Transverse colon (tissue), 4 donors: ENCODE data around the gene AIRE. TPM values are rescaled to one million over a fixed set of nuclear protein-coding genes. Genes with fewer than 3 reads are reported as not detected.
A peak's percentile ranks its signal among the peaks of the same experiment; 100 is the strongest.

Experiments used
- DNase-seq: peaks from one replicate; pipeline ENCODE4 v3.0.0-alpha.2; 2019
- H3K27ac ChIP-seq, 4 donors: fragments of 200-600 bp; sonication (generic); 2 replicates each; pipeline ENCODE4 v1.5.1; 2016 to 2018; ENCODE audit warnings: inconsistent platforms in 4 of 4
- H3K27me3 ChIP-seq: fragments of 200-600 bp; sonication (generic); 2 replicates; pipeline ENCODE4 v1.5.1; 2017; ENCODE audit warnings: inconsistent platforms
- H3K36me3 ChIP-seq, 4 donors: fragments of 200-600 bp; sonication (generic); 2 replicates each; pipeline ENCODE4 v1.5.1; 2017 to 2019; ENCODE audit warnings: inconsistent platforms in 4 of 4
- H3K4me1 ChIP-seq, 4 donors: fragments of 200-600 bp; sonication (generic); 2 replicates each; pipeline ENCODE4 v1.5.1; 2017 to 2020; ENCODE audit warnings: inconsistent platforms in 4 of 4
- H3K4me3 ChIP-seq, 4 donors: fragments of 200-600 bp; sonication (generic); 1 replicate in 1 of 4; 2 replicates in 3 of 4; pipeline versions ENCODE4 v1.5.1 to v1.6.1; 2017 to 2019; ENCODE audit warnings: inconsistent platforms in 4 of 4
- H3K9me3 ChIP-seq, 2 donors: fragments of 200-600 bp; sonication (generic); 2 replicates each; pipeline ENCODE4 v1.5.1; 2017 to 2019; ENCODE audit warnings: inconsistent platforms in 2 of 2
- EP300 ChIP-seq: sonication (generic); formaldehyde crosslinking; IDR thresholded peaks from one replicate; pipeline ENCODE4 v1.6.1; 2017; ENCODE audit warnings: antibody characterized with exemption, low read depth
- POLR2A ChIP-seq: fragments of 450-650 bp; IDR thresholded peaks from one replicate; pipeline ENCODE4 v1.6.1; 2016; ENCODE audit warnings: antibody characterized with exemption, mild to moderate bottlenecking, moderate library complexity
- POLR2AphosphoS5 ChIP-seq, 3 donors: sonication (generic); formaldehyde crosslinking; IDR thresholded peaks; one replicate each; pipeline ENCODE4 v1.6.1; 2016; ENCODE audit warnings: antibody characterized with exemption in 3 of 3
- WGBS, 2 donors: methylation state at CpG; one replicate each; pipeline ENCODE4 v1.1.5; 2018; ENCODE audit warnings: low coverage in 1 of 2; 5-methylcytosine and 5-hydroxymethylcytosine counted together
- in situ Hi-C, 4 donors: fragments of 200-750 bp; cut with MboI; loops; one replicate each; pipeline versions ENCODE4 v1.15.0 to v1.15.1; 2017; ENCODE audit warnings: low sequenced_read_pairs in 3 of 4, low pct_ligation_motif_present in 1 of 4, low pct_unique_long_range_greater_than_20kb in 1 of 4
- intact Hi-C: fragments of 100-400 bp; cut with DNase I; formaldehyde crosslinking; loops from one replicate; pipeline ENCODE4 v1.15.1; 2023; ENCODE audit warnings: low total_unique reads
- total RNA-seq, 4 donors: library from RNA; depleted of rRNA; stranded (reverse); fragments of >200 nt; gene quantifications; one replicate each; pipeline ENCODE4 v1.1.0, GENCODE V29; 2016
- TF ChIP-seq, protein P1 (sequence below), 5 experiments: fragments of 200-600 bp in 3 of 5; fragments of 450-650 bp in 2 of 5; sonication (generic) in 3 of 5; IDR thresholded peaks; 1 replicate in 2 of 5; 2 replicates in 3 of 5; pipeline ENCODE4 v1.5.1; 2016 to 2017; ENCODE audit warnings: antibody characterized with exemption in 5 of 5, inconsistent platforms in 3 of 5, mild to moderate bottlenecking in 2 of 5, moderate library complexity in 1 of 5

AIRE gene
- total RNA-seq, 4 donors from 2014 or later = not detected

DNA sequence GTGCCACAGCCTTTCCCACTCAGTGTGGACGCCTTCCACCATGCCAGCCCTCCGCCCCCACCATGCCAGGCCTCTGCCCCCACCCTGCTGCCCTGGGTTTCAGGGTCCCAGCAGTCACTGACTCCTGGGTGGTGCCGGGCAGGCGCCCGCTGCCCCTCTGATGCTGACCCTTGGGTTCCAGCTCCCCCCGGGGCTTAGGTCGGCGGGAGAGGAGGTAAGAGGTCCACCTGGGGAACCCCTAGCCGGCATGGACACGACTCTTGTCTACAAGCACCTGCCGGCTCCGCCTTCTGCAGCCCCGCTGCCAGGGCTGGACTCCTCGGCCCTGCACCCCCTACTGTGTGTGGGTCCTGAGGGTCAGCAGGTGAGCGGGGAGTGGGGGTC is 7.1 kb downstream of the AIRE start:
- Histone ChIP-seq H3K4me1 (peaks cover 0 to 19% (median 10%) of the 10 kb centered on the region in 4 donors), H3K4me3 (no peak overlapping the region), H3K9me3 (no peaks in the 10 kb centered on the region), H3K36me3 (no peaks in the 10 kb centered on the region), H3K27ac (no peak overlapping the region), H3K27me3 (no peaks in the 10 kb centered on the region)
- intact Hi-C loops (no loop called here), in situ Hi-C loops (no loop called here)
- DNase-seq = no peak
- TF ChIP-seq EP300 = no peak
- TF ChIP-seq POLR2A = no peak
- TF ChIP-seq, protein P1, sequence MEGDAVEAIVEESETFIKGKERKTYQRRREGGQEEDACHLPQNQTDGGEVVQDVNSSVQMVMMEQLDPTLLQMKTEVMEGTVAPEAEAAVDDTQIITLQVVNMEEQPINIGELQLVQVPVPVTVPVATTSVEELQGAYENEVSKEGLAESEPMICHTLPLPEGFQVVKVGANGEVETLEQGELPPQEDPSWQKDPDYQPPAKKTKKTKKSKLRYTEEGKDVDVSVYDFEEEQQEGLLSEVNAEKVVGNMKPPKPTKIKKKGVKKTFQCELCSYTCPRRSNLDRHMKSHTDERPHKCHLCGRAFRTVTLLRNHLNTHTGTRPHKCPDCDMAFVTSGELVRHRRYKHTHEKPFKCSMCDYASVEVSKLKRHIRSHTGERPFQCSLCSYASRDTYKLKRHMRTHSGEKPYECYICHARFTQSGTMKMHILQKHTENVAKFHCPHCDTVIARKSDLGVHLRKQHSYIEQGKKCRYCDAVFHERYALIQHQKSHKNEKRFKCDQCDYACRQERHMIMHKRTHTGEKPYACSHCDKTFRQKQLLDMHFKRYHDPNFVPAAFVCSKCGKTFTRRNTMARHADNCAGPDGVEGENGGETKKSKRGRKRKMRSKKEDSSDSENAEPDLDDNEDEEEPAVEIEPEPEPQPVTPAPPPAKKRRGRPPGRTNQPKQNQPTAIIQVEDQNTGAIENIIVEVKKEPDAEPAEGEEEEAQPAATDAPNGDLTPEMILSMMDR (IDR thresholded peaks at IDR 0.05) = no peak
- no peak for TF ChIP-seq POLR2AphosphoS5 (IDR thresholded peaks at IDR 0.05)
- 84% methylated on average over 9 of the region's 15 CpGs; no CpG with 5 or more reads in 1 of the 2 donors for WGBS, 2 donors

DNA sequence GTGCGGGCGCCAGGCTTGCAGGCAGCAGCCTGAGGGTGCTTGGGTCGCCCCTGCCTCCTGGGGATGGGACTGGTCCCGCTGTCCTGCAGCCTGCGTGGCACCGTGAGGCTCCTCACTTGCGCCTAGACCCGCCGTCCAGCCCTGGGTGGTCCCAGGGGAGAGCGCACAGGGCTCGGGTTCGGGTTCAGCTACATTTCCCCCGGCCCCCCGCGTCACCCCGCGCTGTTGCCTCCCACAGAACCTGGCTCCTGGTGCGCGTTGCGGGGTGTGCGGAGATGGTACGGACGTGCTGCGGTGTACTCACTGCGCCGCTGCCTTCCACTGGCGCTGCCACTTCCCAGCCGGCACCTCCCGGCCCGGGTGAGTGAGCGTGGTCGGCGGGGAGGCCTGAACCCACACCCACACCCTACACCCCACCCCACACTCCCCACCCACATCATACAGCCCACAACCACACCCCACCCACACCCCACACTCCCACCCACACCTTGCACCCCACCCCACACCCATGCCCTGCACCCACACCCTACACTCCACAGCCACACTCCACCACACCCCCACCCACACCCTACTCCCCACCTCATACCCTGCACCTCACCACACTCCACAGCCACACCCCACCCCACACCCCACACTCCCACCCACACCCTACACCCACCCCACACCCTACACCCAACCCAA is 8.0 kb downstream of the AIRE start:
- 79 to 93% methylated on average over 3 to 33 of the region's 33 CpGs for WGBS, 2 donors

GRCh38 chr21:44294391-44295162 is 8.9 kb downstream of the AIRE start:
- H3K27me3 ChIP-seq = no peaks in the 10 kb centered on the region
- H3K4me1 ChIP-seq = peaks cover 5 to 29% (median 18%) of the 10 kb centered on the region in 4 donors
- no peaks in the 10 kb centered on the region for H3K9me3 ChIP-seq
- no peak overlapping the region for H3K27ac ChIP-seq
- peak; percentile 51 for DNase-seq
- H3K36me3 ChIP-seq = no peaks in the 10 kb centered on the region
- 64% methylated on average over 14 of the region's 26 CpGs; no CpG with 5 or more reads in 1 of the 2 donors for WGBS, 2 donors
- no peak overlapping the region for H3K4me3 ChIP-seq
- TF ChIP-seq POLR2AphosphoS5 (IDR thresholded peaks at IDR 0.05) (no peak), POLR2A (no peak), EP300 (no peak)
- TF ChIP-seq, protein P1 (IDR thresholded peaks at IDR 0.05) = no peak
- intact Hi-C loops = no loop called here
- in situ Hi-C loops = no loop called here

More for the DNA sequence above, 8.0 kb downstream of the AIRE start:
- intact Hi-C loops = no loop called here
- TF ChIP-seq, protein P1 (IDR thresholded peaks at IDR 0.05) = no peak
- no peak for TF ChIP-seq POLR2AphosphoS5 (IDR thresholded peaks at IDR 0.05)
- no peak for TF ChIP-seq POLR2A
- no peak for TF ChIP-seq EP300
- no peaks in the 10 kb centered on the region for H3K27me3 ChIP-seq
- no peaks in the 10 kb centered on the region for H3K36me3 ChIP-seq
- no peak for DNase-seq
- in situ Hi-C loops = no loop called here
- no peaks in the 10 kb centered on the region for H3K9me3 ChIP-seq
- no peak overlapping the region for H3K4me3 ChIP-seq
- H3K4me1 ChIP-seq = peaks cover 0 to 21% (median 13%) of the 10 kb centered on the region in 4 donors
- no peak overlapping the region for H3K27ac ChIP-seq

DNA sequence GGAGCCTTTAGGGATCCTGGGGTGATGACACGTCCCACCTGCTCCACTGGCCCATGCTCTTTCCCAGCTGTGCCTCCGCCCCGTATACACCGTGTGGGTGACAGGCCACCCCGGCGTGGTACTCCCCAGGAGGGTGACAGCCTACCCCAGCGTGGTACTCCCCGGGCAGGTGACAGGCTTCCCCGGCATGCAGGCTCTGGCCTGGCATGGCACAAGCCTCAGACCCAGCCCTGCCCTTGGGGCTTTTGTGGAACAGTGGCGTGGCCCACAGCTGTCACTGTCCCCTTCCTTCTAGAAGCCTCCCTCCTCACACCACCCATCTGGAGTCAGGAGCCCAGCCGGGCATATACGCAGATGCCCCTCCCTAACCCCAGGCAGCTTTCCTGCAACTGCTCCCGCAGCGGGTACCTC is 9.5 kb downstream of the AIRE start:
- TF ChIP-seq, protein P1 (IDR thresholded peaks at IDR 0.05) = no peak
- no peak for TF ChIP-seq POLR2AphosphoS5 (IDR thresholded peaks at IDR 0.05)
- TF ChIP-seq EP300 = no peak
- no peak for TF ChIP-seq POLR2A
- no peak for DNase-seq
- no peaks in the 10 kb centered on the region for H3K27me3 ChIP-seq
- H3K27ac ChIP-seq = no peak overlapping the region
- H3K4me3 ChIP-seq = no peak overlapping the region
- H3K36me3 ChIP-seq = no peaks in the 10 kb centered on the region
- in situ Hi-C loops = no loop called here
- intact Hi-C loops = no loop called here
- H3K4me1 ChIP-seq = peaks cover 5 to 29% (median 19%) of the 10 kb centered on the region in 4 donors
- WGBS, 2 donors = 60% methylated on average over 14 of the region's 14 CpGs; no CpG with 5 or more reads in 1 of the 2 donors
- no peaks in the 10 kb centered on the region for H3K9me3 ChIP-seq
